Osteocyte (in vitro differentiated cells): ENCODE results near the gene CPE. TPM values are rescaled to one million over a fixed set of nuclear protein-coding genes. Genes with fewer than 3 reads are reported as not detected.

Source experiments
- DNase-seq: peaks from one replicate; pipeline ENCODE4 v3.0.0; 2021; ENCODE audit warnings: mixed read lengths; ENCODE audit not compliant: unreplicated experiment; ENCODE audit errors: extremely low spot score
- H3K27ac Mint-ChIP-seq: one replicate; pipeline ENCODE4 v1.8.0; 2021; ENCODE audit warnings: mild to moderate bottlenecking, mixed read lengths; ENCODE audit not compliant: unreplicated experiment
- H3K27me3 Mint-ChIP-seq: one replicate; pipeline ENCODE4 v1.8.0; 2021; ENCODE audit warnings: mixed read lengths; ENCODE audit not compliant: unreplicated experiment
- H3K36me3 Mint-ChIP-seq: one replicate; pipeline ENCODE4 v1.8.0; 2021; ENCODE audit warnings: mixed read lengths; ENCODE audit not compliant: unreplicated experiment
- H3K4me1 Mint-ChIP-seq: one replicate; pipeline ENCODE4 v1.8.0; 2021; ENCODE audit warnings: mixed read lengths; ENCODE audit not compliant: unreplicated experiment
- H3K4me3 Mint-ChIP-seq: one replicate; pipeline ENCODE4 v1.8.0; 2021; ENCODE audit warnings: mild to moderate bottlenecking, moderate library complexity, mixed read lengths; ENCODE audit not compliant: unreplicated experiment
- H3K9me3 Mint-ChIP-seq: one replicate; pipeline ENCODE4 v1.8.0; 2021; ENCODE audit warnings: mixed read lengths; ENCODE audit not compliant: unreplicated experiment
- total RNA-seq: library from RNA; stranded (reverse); gene quantifications from 2 replicates; pipeline ENCODE4 v1.2.1, GENCODE V29; 2021
- TF ChIP-seq, protein P1 (sequence below): fragments of 200-600 bp; sonication (generic); IDR thresholded peaks from 2 replicates; pipeline ENCODE4 v1.5.0; 2021; ENCODE audit warnings: antibody characterized with exemption, mild to moderate bottlenecking, moderate library complexity

Gene CPE
- total RNA-seq, 1 donor from 2014 or later = 195 TPM

DNA sequence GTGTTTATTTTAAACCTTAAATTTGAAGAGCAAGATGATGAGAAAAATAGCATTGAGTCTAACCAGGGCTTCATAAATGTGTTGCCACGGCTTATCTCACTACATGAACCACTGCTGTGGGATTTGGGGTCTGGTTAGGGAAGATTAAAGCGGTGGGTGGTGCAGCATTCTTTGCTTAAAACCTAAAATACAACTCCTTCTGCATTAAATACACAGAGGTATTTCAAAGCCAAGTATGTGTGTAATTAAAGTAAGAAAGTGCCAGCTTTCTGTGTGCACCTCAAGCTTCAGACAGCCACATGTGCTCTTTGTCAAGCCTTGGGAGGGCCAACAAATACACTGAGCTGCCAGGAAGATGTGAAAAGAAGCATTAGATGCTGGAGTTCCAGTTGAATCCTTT lies 128.0 kb downstream of the CPE start:
- no peak for DNase-seq
- no peaks in the 10 kb centered on the region for H3K9me3 Mint-ChIP-seq
- H3K4me3 Mint-ChIP-seq = no peak overlapping the region
- H3K27me3 Mint-ChIP-seq = no peaks in the 10 kb centered on the region
- H3K4me1 Mint-ChIP-seq = peaks cover 81% of the 10 kb centered on the region
- no peaks in the 10 kb centered on the region for H3K36me3 Mint-ChIP-seq
- TF ChIP-seq, protein P1, sequence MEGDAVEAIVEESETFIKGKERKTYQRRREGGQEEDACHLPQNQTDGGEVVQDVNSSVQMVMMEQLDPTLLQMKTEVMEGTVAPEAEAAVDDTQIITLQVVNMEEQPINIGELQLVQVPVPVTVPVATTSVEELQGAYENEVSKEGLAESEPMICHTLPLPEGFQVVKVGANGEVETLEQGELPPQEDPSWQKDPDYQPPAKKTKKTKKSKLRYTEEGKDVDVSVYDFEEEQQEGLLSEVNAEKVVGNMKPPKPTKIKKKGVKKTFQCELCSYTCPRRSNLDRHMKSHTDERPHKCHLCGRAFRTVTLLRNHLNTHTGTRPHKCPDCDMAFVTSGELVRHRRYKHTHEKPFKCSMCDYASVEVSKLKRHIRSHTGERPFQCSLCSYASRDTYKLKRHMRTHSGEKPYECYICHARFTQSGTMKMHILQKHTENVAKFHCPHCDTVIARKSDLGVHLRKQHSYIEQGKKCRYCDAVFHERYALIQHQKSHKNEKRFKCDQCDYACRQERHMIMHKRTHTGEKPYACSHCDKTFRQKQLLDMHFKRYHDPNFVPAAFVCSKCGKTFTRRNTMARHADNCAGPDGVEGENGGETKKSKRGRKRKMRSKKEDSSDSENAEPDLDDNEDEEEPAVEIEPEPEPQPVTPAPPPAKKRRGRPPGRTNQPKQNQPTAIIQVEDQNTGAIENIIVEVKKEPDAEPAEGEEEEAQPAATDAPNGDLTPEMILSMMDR = no peak
- H3K27ac Mint-ChIP-seq = peak overlapping the region; percentile 83

GRCh38 chr4:165507381-165507780 lies 128.6 kb downstream of the CPE start:
- TF ChIP-seq, protein P1 = no peak
- Mint-ChIP-seq H3K4me3 (no peak overlapping the region), H3K9me3 (no peaks in the 10 kb centered on the region), H3K4me1 (peaks cover 79% of the 10 kb centered on the region), H3K36me3 (no peaks in the 10 kb centered on the region), H3K27ac (peak overlapping the region; percentile 83), H3K27me3 (no peaks in the 10 kb centered on the region)
- no peak for DNase-seq

DNA sequence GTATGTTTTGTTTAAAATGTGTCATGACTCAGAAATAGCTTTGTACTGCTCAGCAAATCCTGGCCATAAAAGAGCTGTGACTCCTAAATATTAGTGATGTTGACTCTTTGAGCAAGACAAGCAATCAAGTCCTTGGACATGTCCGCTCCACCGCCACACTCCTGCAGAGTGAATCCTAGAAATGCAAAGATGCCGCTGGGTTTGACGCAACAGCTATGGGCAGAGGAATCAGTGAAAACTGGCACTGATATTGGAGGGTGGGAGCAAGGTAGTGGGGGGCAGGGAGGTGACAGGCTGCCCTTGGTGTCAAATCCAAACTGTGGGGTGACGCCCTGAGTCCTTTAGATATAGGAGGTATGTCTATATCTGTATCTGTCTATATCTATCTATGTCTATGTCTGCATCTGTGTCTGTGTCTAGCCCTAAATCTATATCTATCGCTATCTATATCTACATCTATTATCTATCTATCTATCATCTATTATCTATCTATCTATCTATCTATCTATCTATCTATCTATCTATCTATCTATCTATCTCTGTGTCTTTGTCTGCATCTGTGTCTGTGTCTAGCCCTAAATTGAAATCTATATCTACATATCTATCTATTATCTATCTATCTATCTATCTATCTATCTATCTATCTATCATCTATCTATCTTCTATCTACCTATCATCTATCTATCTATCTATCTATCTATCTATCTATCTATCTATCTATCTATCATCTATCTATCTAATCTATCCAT lies 129.7 kb downstream of the CPE start:
- Mint-ChIP-seq H3K4me3 (no peak overlapping the region), H3K27ac (peak overlapping the region; percentile 83), H3K9me3 (no peaks in the 10 kb centered on the region), H3K4me1 (peaks cover 73% of the 10 kb centered on the region), H3K36me3 (no peaks in the 10 kb centered on the region), H3K27me3 (no peaks in the 10 kb centered on the region)
- TF ChIP-seq, protein P1 = no peak
- no peak for DNase-seq

DNA sequence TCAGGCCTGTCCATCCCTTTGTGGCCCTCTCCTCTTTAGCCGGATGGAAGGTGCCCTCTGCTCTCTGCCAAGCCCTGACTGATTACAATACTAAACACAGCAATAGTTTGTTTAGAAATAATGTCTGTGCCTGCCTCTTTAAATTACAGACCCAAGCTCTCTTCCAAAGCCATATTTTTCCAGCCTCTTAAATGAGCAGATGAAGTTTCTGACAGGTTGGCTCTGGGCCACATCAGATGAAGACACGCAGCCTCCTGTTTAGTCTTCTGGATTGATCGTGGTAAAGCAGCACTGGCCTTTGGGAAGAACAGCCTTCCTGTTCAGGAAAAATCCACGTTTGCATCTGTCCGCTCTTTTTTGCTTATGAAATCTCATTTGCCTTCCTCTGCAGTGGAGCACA lies 133.6 kb downstream of the CPE start:
- no peaks in the 10 kb centered on the region for H3K36me3 Mint-ChIP-seq
- no peak for DNase-seq
- H3K27ac Mint-ChIP-seq = no peak overlapping the region
- TF ChIP-seq, protein P1 = no peak
- H3K4me3 Mint-ChIP-seq = no peak overlapping the region
- H3K4me1 Mint-ChIP-seq = peaks cover 39% of the 10 kb centered on the region
- H3K9me3 Mint-ChIP-seq = no peaks in the 10 kb centered on the region
- no peaks in the 10 kb centered on the region for H3K27me3 Mint-ChIP-seq

GRCh38 chr4:165514739-165515138 lies 135.9 kb downstream of the CPE start:
- Mint-ChIP-seq H3K27ac (no peak overlapping the region), H3K27me3 (no peaks in the 10 kb centered on the region), H3K36me3 (no peaks in the 10 kb centered on the region), H3K4me3 (no peak overlapping the region), H3K4me1 (peaks cover 16% of the 10 kb centered on the region), H3K9me3 (no peaks in the 10 kb centered on the region)
- TF ChIP-seq, protein P1 = no peak
- no peak for DNase-seq
